HepG2 (cell line): ENCODE data around the gene RAB3GAP1. TPM values are rescaled to one million over a fixed set of nuclear protein-coding genes. Genes with fewer than 3 reads are reported as not detected.

Experiments
- HNF1A ChIP-seq, 2 experiments: sonication (generic) in 1 of 2; formaldehyde crosslinking in 1 of 2; IDR thresholded peaks; 2 replicates each; pipeline versions ENCODE4 v1.4.0 to v1.6.1; 2016 to 2020; ENCODE audit warnings: borderline replicate concordance in 1 of 2, low read depth in 1 of 2, mild to moderate bottlenecking in 1 of 2, missing genetic modification reagents in 1 of 2
- RORA ChIP-seq: sonication (generic); formaldehyde crosslinking; IDR thresholded peaks from 2 replicates; pipeline ENCODE4 v1.5.0; 2020; ENCODE audit warnings: mild to moderate bottlenecking, missing genetic modification reagents, moderate library complexity
- SETDB1 ChIP-seq: sonication (generic); formaldehyde crosslinking; IDR thresholded peaks from 2 replicates; pipeline ENCODE4 v1.5.1; 2020; ENCODE audit warnings: missing genetic modification reagents, mild to moderate bottlenecking, borderline replicate concordance
- SRF ChIP-seq: IDR thresholded peaks from 2 replicates; pipeline ENCODE4 v1.6.1; 2011; ENCODE audit warnings: mild to moderate bottlenecking, low read depth, low read length, moderate library complexity
- TERF1 ChIP-seq: sonication (generic); formaldehyde crosslinking; IDR thresholded peaks from 2 replicates; pipeline ENCODE4 v1.8.0; 2022; ENCODE audit warnings: mild to moderate bottlenecking, missing genetic modification reagents, moderate library complexity
- ZNF142 ChIP-seq: sonication (generic); formaldehyde crosslinking; IDR thresholded peaks from 2 replicates; pipeline ENCODE4 v1.4.0; 2020; ENCODE audit warnings: missing genetic modification reagents
- ZNF230 ChIP-seq: sonication (generic); formaldehyde crosslinking; IDR thresholded peaks from 2 replicates; pipeline ENCODE4 v1.4.0; 2020; ENCODE audit warnings: mild to moderate bottlenecking, missing genetic modification reagents
- ZNF280B ChIP-seq: sonication (generic); formaldehyde crosslinking; IDR thresholded peaks from 2 replicates; pipeline ENCODE4 v1.5.0; 2020; ENCODE audit warnings: missing genetic modification reagents, mild to moderate bottlenecking, borderline replicate concordance
- ZNF354B ChIP-seq: sonication (generic); formaldehyde crosslinking; IDR thresholded peaks from 2 replicates; pipeline ENCODE4 v1.8.0; 2022; ENCODE audit warnings: mild to moderate bottlenecking, missing genetic modification reagents
- ZNF766 ChIP-seq: sonication (generic); formaldehyde crosslinking; IDR thresholded peaks from 2 replicates; pipeline ENCODE4 v1.5.0; 2020; ENCODE audit warnings: missing genetic modification reagents, borderline replicate concordance
- ZNF781 ChIP-seq: sonication (generic); formaldehyde crosslinking; IDR thresholded peaks from 2 replicates; pipeline ENCODE4 v1.5.1; 2020; ENCODE audit warnings: borderline replicate concordance, mild to moderate bottlenecking, missing genetic modification reagents; ENCODE audit errors: not compliant biosample characterization
- ZNF850 ChIP-seq: sonication (generic); formaldehyde crosslinking; conservative IDR thresholded peaks from 2 replicates; pipeline ENCODE4 v1.9.0; 2021; ENCODE audit warnings: mild to moderate bottlenecking, missing genetic modification reagents
- polyA plus RNA-seq, 8 experiments: library from polyadenylated mRNA; depleted of rRNA in 3 of 8; stranded (reverse) in 7 of 8; unstranded in 1 of 8; fragments of >200 nt; fragmentation: Illumina TruSeq in 4 of 8; extraction: Trizol in 4 of 8; gene quantifications; 2 replicates each; pipeline versions ENCODE4 v1.2.1 to v1.2.3, GENCODE V29; 2011 to 2016; ENCODE audit warnings: low read depth in 4 of 8, missing spikeins in 1 of 8, mixed read lengths in 1 of 8; ENCODE audit not compliant: insufficient read depth in 1 of 8
- total RNA-seq, 5 experiments: library from RNA; depleted of rRNA; stranded (reverse); fragments of >200 nt; fragmentation: Illumina TruSeq; extraction: Trizol; gene quantifications; 2 replicates each; pipeline ENCODE4 v1.2.3, GENCODE V29; 2016; ENCODE audit warnings: low read depth in 1 of 5

Gene RAB3GAP1
- total and polyA plus RNA-seq, 2 of the 13 experiments (the other 11 are each of a cell fraction or from before 2014, with no cell fraction given), result 15.2 to 48.8 TPM

GRCh38 chr2:135052042-135052876, at the start of gene RAB3GAP1 (continued):
- TF ChIP-seq HNF1A (IDR thresholded peaks at IDR 0.05; ENCODE audit: low read depth) (0 out of 2 replicates have a peak, but pooled peaks have one; percentile 23), HNF1A (CRISPR knock-in tag; IDR thresholded peaks at IDR 0.05; ENCODE audit: borderline replicate concordance) (no peak), ZNF781 (CRISPR knock-in tag) (peak; percentile 38), ZNF280B (CRISPR knock-in tag) (0 out of 2 replicates have a peak, but pooled peaks have one; percentile 52), ZNF354B (CRISPR knock-in tag) (peak; percentile 85; the same call in 1 of the 2 replicates), SRF (no peak), SETDB1 (no peak), ZNF230 (peak; percentile 36; the same call in 1 of the 2 replicates), RORA (CRISPR knock-in tag) (no peak), ZNF766 (peak; percentile 73; the same call in 1 of the 2 replicates), ZNF850 (CRISPR knock-in tag) (no peak), ZNF142 (CRISPR knock-in tag) (no peak), TERF1 (CRISPR knock-in tag) (no peak)
